HepG2 (cell line): Measurements from ENCODE around the gene TBC1D1. TPM values are rescaled to one million over a fixed set of nuclear protein-coding genes. Genes with fewer than 3 reads are reported as not detected.
A peak's percentile ranks its signal among the peaks of the same experiment; 100 is the strongest.

Experiments used
- ATF7 ChIP-seq, 2 experiments: fragments of 450-650 bp in 1 of 2; sonication (generic) in 1 of 2; formaldehyde crosslinking in 1 of 2; IDR thresholded peaks; 2 replicates each; pipeline versions ENCODE4 v1.4.0 to v1.6.1; 2016 to 2020; ENCODE audit warnings: antibody characterized with exemption in 1 of 2, mild to moderate bottlenecking in 1 of 2, missing genetic modification reagents in 1 of 2
- ELF1 ChIP-seq: sonication (generic); formaldehyde crosslinking; IDR thresholded peaks from 2 replicates; pipeline ENCODE4 v1.4.0; 2020; ENCODE audit warnings: missing genetic modification reagents
- FUBP1 ChIP-seq: sonication (generic); formaldehyde crosslinking; IDR thresholded peaks from 2 replicates; pipeline ENCODE4 v1.5.1; 2020; ENCODE audit warnings: missing genetic modification reagents, mild to moderate bottlenecking, borderline replicate concordance
- GFI1 ChIP-seq: sonication (generic); formaldehyde crosslinking; IDR thresholded peaks from 2 replicates; pipeline ENCODE4 v1.5.0; 2020; ENCODE audit warnings: missing genetic modification reagents, mild to moderate bottlenecking, borderline replicate concordance
- SKI ChIP-seq: fragments of 450-650 bp; IDR thresholded peaks from one replicate; pipeline ENCODE4 v1.6.1; 2018; ENCODE audit warnings: mild to moderate bottlenecking; ENCODE audit not compliant: partially characterized antibody
- SMAD3 ChIP-seq: sonication (generic); formaldehyde crosslinking; IDR thresholded peaks from 2 replicates; pipeline ENCODE4 v1.4.0; 2020; ENCODE audit warnings: missing genetic modification reagents
- SOX5 ChIP-seq: IDR thresholded peaks from 2 replicates; pipeline ENCODE4 v1.6.1; 2016; ENCODE audit warnings: borderline replicate concordance
- ZGPAT ChIP-seq: IDR thresholded peaks from 2 replicates; pipeline ENCODE4 v1.6.1; 2016; ENCODE audit warnings: mild to moderate bottlenecking
- ZNF503 ChIP-seq: sonication (generic); formaldehyde crosslinking; IDR thresholded peaks from 2 replicates; pipeline ENCODE4 v1.4.0; 2020; ENCODE audit warnings: missing genetic modification reagents
- ZNF792 ChIP-seq: IDR thresholded peaks from 2 replicates; pipeline ENCODE4 v1.6.1; 2016
- polyA plus RNA-seq, 8 experiments: library from polyadenylated mRNA; depleted of rRNA in 3 of 8; stranded (reverse) in 7 of 8; unstranded in 1 of 8; fragments of >200 nt; fragmentation: Illumina TruSeq in 4 of 8; extraction: Trizol in 4 of 8; gene quantifications; 2 replicates each; pipeline versions ENCODE4 v1.2.1 to v1.2.3, GENCODE V29; 2011 to 2016; ENCODE audit warnings: low read depth in 4 of 8, missing spikeins in 1 of 8, mixed read lengths in 1 of 8; ENCODE audit not compliant: insufficient read depth in 1 of 8
- total RNA-seq, 5 experiments: library from RNA; depleted of rRNA; stranded (reverse); fragments of >200 nt; fragmentation: Illumina TruSeq; extraction: Trizol; gene quantifications; 2 replicates each; pipeline ENCODE4 v1.2.3, GENCODE V29; 2016; ENCODE audit warnings: low read depth in 1 of 5
- TF ChIP-seq, protein P1 (sequence below): sonication (generic); formaldehyde crosslinking; IDR thresholded peaks from 2 replicates; pipeline ENCODE4 v1.5.0; 2020; ENCODE audit warnings: missing genetic modification reagents, mild to moderate bottlenecking, borderline replicate concordance
- TF ChIP-seq, protein P2 (sequence below): sonication (generic); formaldehyde crosslinking; IDR thresholded peaks from 2 replicates; pipeline ENCODE4 v1.5.0; 2020; ENCODE audit warnings: missing genetic modification reagents
- TF ChIP-seq, protein P3 (sequence below): sonication (generic); formaldehyde crosslinking; IDR thresholded peaks from 2 replicates; pipeline ENCODE4 v1.4.0; 2020; ENCODE audit warnings: missing genetic modification reagents
- TF ChIP-seq, protein P4 (sequence below): sonication (generic); formaldehyde crosslinking; IDR thresholded peaks from 2 replicates; pipeline ENCODE4 v1.5.1; 2020; ENCODE audit warnings: mild to moderate bottlenecking, moderate library complexity, missing genetic modification reagents

Gene TBC1D1
- total and polyA plus RNA-seq, 2 of the 13 experiments (the other 11 are each of a cell fraction or from before 2014, with no cell fraction given) = 37.3 to 62.8 TPM

DNA sequence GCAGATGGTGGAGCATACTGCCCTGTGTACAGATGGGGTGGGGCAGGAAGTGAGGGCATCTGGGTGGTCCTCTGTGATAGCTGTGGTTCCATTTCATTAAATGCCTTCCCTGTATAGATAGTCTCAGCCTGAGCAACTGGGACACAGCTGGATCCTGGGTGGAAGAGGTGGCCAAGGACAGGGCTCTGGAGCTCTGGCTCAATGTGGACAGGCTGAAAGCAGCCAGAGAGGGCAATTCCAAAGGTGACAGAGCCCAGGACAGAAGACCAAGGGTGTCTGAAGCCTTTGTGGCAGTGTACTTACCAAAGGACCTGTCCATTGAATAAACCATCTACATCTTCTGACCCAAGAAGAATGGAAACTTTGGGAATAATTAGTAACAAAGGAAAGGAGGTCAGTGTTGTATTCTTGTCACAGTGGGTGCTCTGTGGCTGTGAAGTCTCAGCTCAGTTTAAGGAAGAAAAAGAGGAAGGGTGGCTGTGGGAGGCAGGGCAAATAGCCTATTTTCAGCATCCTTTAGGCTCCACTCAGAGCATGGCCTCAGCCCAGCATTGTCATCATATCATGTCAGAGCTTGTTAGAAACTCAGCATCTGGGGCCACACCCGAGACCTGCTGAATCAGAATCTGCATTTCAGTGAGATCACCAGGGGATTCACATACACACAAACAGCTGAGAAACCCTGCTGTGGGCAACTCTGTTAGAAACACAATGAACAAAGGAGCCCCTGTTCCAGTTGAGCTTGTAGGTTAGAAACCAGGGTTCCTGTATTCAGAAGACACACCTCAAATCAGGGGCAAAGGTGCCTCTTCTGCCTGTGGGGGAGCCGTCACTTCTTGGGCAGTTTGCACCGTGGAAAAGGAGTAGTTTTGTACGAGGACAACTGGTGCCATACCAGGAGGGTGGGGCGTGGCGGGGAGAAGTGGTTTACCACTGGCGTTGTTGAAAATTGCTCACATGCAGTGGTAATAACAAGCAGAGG is 237.9 kb downstream of the TBC1D1 start (continued):
- TF ChIP-seq ZGPAT (CRISPR knock-in tag) = no peak
- no peak for TF ChIP-seq SKI
- TF ChIP-seq, protein P1, sequence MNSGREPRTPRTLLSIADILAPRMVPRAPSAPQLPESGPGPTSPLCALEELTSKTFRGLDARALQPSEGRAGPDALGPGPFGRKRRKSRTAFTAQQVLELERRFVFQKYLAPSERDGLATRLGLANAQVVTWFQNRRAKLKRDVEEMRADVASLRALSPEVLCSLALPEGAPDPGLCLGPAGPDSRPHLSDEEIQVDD (CRISPR knock-in tag) = no peak
- TF ChIP-seq SMAD3 = no peak
- no peak for TF ChIP-seq ZNF503 (CRISPR knock-in tag)
- TF ChIP-seq ATF7 (IDR thresholded peaks at IDR 0.05) = no peak
- no peak for TF ChIP-seq ATF7 (CRISPR knock-in tag; IDR thresholded peaks at IDR 0.05)
- TF ChIP-seq GFI1 = 0 out of 2 replicates have a peak, but pooled peaks have one; percentile 63
- peak; percentile 64; the same call in 1 of the 2 replicates for TF ChIP-seq SOX5 (CRISPR knock-in tag)
- TF ChIP-seq ZNF792 = no peak
- TF ChIP-seq, protein P2, sequence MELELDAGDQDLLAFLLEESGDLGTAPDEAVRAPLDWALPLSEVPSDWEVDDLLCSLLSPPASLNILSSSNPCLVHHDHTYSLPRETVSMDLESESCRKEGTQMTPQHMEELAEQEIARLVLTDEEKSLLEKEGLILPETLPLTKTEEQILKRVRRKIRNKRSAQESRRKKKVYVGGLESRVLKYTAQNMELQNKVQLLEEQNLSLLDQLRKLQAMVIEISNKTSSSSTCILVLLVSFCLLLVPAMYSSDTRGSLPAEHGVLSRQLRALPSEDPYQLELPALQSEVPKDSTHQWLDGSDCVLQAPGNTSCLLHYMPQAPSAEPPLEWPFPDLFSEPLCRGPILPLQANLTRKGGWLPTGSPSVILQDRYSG = no peak
- TF ChIP-seq ELF1 (CRISPR knock-in tag) = no peak
- TF ChIP-seq, protein P3, sequence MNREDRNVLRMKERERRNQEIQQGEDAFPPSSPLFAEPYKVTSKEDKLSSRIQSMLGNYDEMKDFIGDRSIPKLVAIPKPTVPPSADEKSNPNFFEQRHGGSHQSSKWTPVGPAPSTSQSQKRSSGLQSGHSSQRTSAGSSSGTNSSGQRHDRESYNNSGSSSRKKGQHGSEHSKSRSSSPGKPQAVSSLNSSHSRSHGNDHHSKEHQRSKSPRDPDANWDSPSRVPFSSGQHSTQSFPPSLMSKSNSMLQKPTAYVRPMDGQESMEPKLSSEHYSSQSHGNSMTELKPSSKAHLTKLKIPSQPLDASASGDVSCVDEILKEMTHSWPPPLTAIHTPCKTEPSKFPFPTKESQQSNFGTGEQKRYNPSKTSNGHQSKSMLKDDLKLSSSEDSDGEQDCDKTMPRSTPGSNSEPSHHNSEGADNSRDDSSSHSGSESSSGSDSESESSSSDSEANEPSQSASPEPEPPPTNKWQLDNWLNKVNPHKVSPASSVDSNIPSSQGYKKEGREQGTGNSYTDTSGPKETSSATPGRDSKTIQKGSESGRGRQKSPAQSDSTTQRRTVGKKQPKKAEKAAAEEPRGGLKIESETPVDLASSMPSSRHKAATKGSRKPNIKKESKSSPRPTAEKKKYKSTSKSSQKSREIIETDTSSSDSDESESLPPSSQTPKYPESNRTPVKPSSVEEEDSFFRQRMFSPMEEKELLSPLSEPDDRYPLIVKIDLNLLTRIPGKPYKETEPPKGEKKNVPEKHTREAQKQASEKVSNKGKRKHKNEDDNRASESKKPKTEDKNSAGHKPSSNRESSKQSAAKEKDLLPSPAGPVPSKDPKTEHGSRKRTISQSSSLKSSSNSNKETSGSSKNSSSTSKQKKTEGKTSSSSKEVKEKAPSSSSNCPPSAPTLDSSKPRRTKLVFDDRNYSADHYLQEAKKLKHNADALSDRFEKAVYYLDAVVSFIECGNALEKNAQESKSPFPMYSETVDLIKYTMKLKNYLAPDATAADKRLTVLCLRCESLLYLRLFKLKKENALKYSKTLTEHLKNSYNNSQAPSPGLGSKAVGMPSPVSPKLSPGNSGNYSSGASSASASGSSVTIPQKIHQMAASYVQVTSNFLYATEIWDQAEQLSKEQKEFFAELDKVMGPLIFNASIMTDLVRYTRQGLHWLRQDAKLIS (CRISPR knock-in tag) = no peak
- TF ChIP-seq, protein P4, sequence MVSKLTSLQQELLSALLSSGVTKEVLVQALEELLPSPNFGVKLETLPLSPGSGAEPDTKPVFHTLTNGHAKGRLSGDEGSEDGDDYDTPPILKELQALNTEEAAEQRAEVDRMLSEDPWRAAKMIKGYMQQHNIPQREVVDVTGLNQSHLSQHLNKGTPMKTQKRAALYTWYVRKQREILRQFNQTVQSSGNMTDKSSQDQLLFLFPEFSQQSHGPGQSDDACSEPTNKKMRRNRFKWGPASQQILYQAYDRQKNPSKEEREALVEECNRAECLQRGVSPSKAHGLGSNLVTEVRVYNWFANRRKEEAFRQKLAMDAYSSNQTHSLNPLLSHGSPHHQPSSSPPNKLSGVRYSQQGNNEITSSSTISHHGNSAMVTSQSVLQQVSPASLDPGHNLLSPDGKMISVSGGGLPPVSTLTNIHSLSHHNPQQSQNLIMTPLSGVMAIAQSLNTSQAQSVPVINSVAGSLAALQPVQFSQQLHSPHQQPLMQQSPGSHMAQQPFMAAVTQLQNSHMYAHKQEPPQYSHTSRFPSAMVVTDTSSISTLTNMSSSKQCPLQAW (CRISPR knock-in tag) = no peak
- no peak for TF ChIP-seq FUBP1 (CRISPR knock-in tag)
